Measurements from ENCODE around the gene HELZ.

Gene HELZ

GRCh38 chr17:67071595-67071994 is 173.4 kb downstream of the HELZ start:
- no peak for DNase-seq

- DNase-seq: no peak
These were observed 175.3 kb downstream of the HELZ start for GRCh38 chr17:67069603-67070136.

- no peak for DNase-seq
These were observed 176.0 kb downstream of the HELZ start for GRCh38 chr17:67068999-67069398.

GRCh38 chr17:67067571-67068482 is 177.2 kb downstream of the HELZ start:
- no peak for DNase-seq

GRCh38 chr17:67066717-67067116 is 178.3 kb downstream of the HELZ start:
- no peak for DNase-seq

- DNase-seq: no peak
These were observed 181.9 kb downstream of the HELZ start for GRCh38 chr17:67063141-67063540.

- no peak for DNase-seq
These were observed 185.6 kb downstream of the HELZ start for GRCh38 chr17:67059372-67059771.

GRCh38 chr17:67058036-67058435 is 187.0 kb downstream of the HELZ start:
- DNase-seq: no peak

GRCh38 chr17:67056746-67057490 is 188.1 kb downstream of the HELZ start:
- DNase-seq: no peak

GRCh38 chr17:67055811-67056745 is 188.9 kb downstream of the HELZ start:
- no peak for DNase-seq

- DNase-seq: no peak
These were observed 190.0 kb downstream of the HELZ start for GRCh38 chr17:67055041-67055443.

- DNase-seq: no peak
These were observed 190.4 kb downstream of the HELZ start for GRCh38 chr17:67054608-67055007.

- DNase-seq: no peak
These were observed 190.9 kb downstream of the HELZ start for GRCh38 chr17:67054011-67054591.

GRCh38 chr17:67053438-67054000 is 191.5 kb downstream of the HELZ start:
- no peak for DNase-seq

- DNase-seq: no peak
These were observed 192.1 kb downstream of the HELZ start for GRCh38 chr17:67052720-67053437.

GRCh38 chr17:67051837-67052236 is 193.2 kb downstream of the HELZ start:
- DNase-seq: no peak

GRCh38 chr17:67051155-67051538 is 193.8 kb downstream of the HELZ start:
- DNase-seq: no peak

- DNase-seq: no peak
These were observed 194.4 kb downstream of the HELZ start for GRCh38 chr17:67050471-67051154.

- no peak for DNase-seq
These were observed 194.9 kb downstream of the HELZ start for GRCh38 chr17:67050066-67050465.

- no peak for DNase-seq
These were observed 195.8 kb downstream of the HELZ start for GRCh38 chr17:67049025-67049739.

All from stimulated activated CD4-positive, alpha-beta T cell treated with anti-CD3 and anti-CD28 coated beads, Interleukin-2, amount 100 ng/mL, for 48 hours (primary cell).